HG02870 (cell line): ENCODE data around the gene SIGLEC15.
"Not testable (repeated sequence)": the region's sequence is repeated elsewhere in the genome, so short reads cannot be mapped to it uniquely, and the experiment has no call there.

ENCODE experiments used
- ATAC-seq: cut with Tn5 transposase; IDR thresholded peaks from one replicate; pipeline ENCODE4 v1.9.1; 2021; ENCODE audit warnings: mild to moderate bottlenecking, moderate library complexity; ENCODE audit not compliant: unreplicated experiment

SIGLEC15 gene

DNA sequence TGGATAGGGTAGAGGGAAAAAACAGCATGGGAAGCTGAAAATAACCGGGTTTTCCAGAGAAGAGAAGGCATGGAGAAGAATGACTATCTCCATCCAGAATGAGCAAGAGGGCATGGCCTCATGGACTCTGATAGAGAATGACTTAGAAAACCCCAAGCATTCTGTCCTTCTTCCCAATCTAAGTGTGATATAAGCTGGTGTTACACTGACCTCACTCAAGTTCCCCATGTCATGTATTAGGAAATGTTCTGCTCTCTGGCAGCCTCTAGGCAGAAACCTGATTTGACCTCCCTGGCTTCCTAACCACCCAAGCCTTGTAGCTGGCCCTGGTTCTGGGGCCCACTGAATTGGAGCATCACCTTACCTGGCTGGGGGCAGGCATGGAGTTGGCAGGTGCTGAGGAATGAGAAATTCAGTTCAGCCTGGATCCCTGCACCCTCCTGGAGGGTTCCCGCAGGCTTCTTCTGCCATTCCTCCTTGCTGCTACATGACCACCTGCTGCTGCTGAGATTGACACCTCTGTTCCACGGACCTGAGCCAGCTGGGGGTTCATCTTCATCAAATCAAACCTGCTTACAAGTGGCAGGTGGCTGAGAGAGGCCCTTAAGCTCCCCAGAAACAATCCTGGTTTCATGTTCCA, 5.2 kb upstream of the SIGLEC15 start:
- ATAC-seq = no peak

DNA sequence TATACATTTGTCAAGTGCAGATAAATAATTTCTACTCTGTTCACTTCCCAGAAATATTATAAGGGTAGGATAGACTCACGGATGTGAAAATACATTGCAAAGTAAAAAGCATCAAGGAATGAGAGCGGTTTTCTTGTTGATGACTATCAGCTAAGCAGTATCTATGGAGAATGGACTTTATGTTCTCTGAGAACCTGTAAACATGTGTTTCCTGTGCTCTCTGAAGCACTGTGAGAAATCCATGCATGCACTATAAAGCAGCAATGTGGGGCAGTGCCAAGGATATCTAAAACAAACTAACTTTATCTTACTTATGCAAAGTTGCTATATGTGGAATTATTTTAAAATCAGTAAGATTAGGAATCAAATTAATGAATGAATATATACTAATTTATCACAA, 4.4 kb upstream of the SIGLEC15 start:
- ATAC-seq = no peak

GRCh38 chr18:45821711-45822110, 3.8 kb upstream of the SIGLEC15 start:
- no peak for ATAC-seq

- no peak for ATAC-seq
These were observed 609 bp downstream of the SIGLEC15 start for GRCh38 chr18:45826084-45826483.

DNA sequence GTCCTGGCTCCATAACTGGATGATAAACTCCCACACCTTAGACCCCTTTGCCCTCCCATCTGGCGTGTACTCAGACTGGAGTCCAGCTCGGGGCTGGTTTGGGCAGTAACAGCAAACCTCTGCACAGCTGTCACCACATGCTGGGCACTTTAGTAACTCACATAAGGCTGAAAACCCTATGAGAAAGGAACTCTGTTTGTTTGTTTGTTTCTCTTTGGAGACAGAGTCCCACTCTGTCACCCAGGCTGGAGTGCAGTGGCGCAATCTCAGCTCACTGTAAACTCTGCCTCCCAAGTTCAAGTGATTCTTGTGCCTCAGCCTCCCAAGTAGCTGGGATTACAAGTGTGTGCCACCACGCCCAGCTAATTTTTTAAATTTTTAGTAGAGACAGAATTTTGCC, 1.2 kb downstream of the SIGLEC15 start:
- not testable (repeated sequence) for ATAC-seq

DNA sequence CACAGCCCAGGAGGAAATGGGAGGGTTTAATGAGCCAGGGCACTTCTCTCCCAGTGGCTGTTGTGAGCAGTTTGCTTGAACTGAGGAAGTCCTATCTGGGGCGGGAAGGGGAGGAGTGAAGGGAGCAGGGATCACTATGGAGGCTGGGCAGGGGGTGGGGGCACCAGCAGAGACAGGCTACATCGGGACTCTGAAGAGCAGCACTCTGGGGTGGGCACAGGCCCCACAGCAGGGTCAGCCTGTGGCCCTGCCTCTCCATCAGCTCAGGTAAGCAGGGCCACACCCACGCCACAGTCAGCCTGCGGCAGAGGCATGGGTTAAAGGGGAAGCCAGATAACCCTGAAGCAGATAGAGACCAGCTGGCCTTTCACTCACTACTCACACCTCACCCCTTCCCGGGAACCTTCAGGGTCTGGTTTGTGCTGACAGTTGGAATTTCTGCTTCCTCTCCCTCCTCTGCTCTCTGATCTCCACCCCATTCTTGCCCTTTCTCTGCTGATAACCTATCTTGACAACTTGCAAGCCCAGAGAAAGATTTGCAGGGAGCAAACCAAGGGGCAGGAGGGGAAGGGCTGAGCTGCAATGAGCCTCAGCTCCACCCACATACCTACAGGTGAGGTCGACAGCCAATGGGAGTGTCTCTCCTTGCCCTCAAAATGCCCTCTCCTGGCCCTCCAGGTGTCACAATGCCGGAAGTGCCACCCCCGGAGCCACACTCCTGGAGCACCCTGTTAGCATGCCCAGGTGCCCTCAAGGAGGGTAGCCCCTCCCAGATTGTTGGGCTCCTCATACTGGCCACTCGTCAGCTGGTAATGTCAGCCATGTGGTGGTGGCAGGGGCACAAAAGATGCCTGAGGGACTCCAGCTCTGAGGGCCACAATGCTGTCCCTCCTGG, 3.7 kb downstream of the SIGLEC15 start:
- no peak for ATAC-seq

- no peak for ATAC-seq
These were observed 4.4 kb downstream of the SIGLEC15 start for GRCh38 chr18:45829855-45830254.

- no peak for ATAC-seq
These were observed 5.4 kb downstream of the SIGLEC15 start for GRCh38 chr18:45830917-45831316.

GRCh38 chr18:45833846-45834245, 8.4 kb downstream of the SIGLEC15 start:
- no peak for ATAC-seq

GRCh38 chr18:45834306-45834705, 8.8 kb downstream of the SIGLEC15 start:
- no peak for ATAC-seq

- no peak for ATAC-seq
These were observed 9.7 kb downstream of the SIGLEC15 start for GRCh38 chr18:45835057-45835636.

DNA sequence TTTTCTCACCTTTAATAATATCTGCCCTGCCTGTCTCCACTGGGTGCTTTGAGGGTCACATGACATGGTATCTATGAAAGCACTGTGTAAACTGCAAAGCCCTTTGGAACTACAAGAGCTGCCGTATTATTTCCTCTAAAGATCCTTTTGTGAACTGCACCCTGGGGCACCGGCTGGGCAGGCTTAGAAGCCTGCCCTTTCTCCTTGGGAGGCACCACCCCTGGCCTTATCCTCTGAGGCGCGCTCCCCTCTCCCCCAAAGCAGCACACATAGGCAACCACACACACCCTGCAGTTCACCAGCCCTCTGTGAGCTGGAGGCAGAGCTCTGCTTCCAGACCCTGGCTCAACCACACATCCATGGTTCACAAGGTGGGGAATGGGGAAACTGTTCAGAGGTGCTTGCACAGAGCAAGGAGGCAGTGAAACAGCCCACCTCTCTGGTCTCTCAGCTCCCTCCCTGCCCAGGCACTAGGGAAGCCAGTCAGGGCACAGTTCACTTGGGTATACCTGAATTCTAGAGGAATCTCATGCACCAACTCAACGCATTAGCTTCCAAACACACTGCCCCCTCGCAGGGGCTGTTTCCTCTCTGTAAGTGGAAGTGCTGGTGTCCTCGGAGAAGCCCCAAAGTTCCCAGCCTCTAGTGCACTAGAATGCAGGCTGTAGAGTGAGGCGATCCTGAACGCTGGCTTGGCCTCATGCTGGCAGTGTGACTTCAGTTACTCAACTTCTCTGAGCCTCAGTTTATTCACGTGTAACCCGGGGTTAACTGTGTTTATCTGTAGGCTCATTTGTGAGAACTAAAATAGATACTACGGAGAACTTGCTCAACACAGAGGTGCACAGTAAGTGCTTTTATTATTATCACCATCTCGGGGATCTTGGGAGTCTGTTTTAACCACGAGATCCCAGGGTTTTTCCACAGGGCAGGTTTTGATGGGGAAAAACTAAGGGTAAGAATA, 11.0 kb downstream of the SIGLEC15 start:
- no peak for ATAC-seq

- ATAC-seq = no peak
These were observed 12.0 kb downstream of the SIGLEC15 start for GRCh38 chr18:45837283-45838070.

DNA sequence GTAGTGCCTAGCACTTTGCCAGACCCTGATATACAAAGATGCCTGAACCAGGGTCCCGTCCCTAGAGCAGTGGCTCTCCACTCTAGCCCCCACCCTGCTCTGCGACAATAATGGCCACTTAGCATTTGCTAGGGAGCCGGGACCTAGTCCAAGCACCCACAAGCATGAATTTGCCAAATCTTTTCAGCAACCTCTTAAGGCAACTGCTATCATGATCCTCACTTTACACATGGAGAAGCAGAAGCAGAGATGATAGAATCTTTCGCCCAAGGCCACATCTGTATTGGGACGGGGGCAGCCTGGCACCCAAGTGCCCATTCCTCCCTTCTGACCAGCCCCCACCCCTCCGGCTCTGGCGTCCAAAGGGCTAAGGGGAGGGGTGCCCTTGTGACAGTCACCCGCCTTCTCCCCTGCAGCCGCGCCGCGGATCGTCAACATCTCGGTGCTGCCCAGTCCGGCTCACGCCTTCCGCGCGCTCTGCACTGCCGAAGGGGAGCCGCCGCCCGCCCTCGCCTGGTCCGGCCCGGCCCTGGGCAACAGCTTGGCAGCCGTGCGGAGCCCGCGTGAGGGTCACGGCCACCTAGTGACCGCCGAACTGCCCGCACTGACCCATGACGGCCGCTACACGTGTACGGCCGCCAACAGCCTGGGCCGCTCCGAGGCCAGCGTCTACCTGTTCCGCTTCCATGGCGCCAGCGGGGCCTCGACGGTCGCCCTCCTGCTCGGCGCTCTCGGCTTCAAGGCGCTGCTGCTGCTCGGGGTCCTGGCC, 13.0 kb downstream of the SIGLEC15 start:
- ATAC-seq = no peak

DNA sequence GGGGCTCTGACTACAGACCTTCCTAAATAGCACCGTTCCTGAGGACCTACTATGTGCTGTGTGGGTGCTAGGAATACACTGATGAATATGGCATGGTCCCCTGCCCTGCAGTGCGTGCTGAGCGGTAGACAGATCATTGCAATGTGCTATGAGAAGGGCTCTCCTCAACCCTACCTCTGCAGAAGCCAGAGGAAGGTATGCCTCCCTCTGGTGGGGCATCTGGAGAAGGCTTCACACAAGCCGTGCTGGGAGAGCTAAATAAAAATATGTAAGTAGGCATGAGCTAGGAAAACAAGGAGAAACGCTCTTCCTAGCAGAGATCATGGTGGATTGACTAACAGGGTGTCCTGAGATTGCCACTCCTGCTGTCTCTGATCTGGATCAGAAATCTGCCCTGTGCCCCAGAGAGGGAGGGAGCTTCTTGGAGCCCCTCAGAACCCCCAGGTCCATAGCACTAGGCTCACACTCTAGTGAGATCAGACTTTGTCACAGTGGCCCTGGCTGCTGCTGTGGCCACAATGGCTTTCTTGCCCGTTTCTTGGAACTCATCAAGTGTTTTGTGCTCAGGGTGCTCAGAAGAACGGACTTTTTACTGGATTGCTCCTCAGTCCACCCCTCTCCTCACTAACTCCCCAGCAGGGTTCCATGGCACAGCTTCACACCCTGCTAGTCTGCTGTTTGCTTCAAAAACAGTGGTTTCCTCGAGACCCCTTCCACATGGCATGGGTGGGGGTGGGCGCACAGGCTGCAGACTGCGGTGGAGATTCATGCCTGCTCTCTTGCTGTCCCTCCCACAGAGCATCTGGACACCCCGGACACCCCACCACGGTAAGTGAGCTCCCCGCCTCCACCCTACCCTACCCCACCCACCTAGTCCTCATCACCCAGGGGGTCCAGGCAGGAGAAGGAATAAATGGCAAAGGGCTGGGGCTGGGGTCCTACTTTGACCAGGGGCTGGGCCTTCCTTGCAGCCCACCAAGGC, 14.2 kb downstream of the SIGLEC15 start:
- ATAC-seq = no peak

DNA sequence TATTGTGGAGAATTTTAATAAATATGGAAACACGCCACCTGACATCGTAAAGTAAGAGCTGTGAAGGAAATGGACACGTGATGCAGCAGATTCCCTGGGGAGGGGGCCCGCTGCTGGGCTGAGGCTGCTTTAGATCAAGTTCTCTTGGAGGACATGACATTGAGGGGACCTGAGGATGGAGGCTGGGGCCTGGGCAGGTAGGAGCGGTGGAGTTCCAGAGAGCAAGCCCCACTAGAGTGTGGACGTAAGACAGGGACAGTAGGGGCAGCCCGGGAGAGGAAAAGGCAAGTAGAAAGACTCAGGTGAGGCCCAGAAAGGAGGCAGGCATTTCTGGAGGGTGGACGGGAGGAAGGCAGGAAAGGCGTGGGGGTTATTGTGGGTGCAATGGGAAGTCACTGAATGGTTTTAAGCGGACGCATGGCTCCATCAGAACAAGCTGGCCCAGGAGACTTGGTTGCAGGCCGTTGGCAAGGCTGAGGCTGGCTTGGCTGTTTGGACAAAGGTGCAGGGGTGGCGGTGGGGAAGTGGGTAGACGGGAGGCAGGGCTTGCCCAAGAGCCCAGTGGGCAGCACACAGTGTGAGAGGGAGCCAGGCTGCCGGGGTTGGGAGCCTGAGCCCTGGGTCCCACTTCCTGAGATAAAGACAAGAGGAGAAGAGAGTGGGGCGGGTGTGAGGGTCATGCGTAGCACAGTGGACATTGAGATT, 15.7 kb downstream of the SIGLEC15 start:
- no peak for ATAC-seq

GRCh38 chr18:45841765-45842442, 16.4 kb downstream of the SIGLEC15 start:
- no peak for ATAC-seq
